Mucosa of descending colon (tissue), 3 donors: Measurements from ENCODE around the gene BBOF1. TPM values are rescaled to one million over a fixed set of nuclear protein-coding genes. Genes with fewer than 3 reads are reported as not detected.
"Not testable (repeated sequence)": the region's sequence is repeated elsewhere in the genome, so short reads cannot be mapped to it uniquely, and the experiment has no call there.

Experiments
- ATAC-seq: fragments of 200-7000 bp; cut with Tn5 transposase; one replicate; pipeline ENCODE4 v1.9.1; 2020; ENCODE audit warnings: mild to moderate bottlenecking, moderate library complexity
- DNase-seq, 3 donors: peaks; one replicate each; pipeline ENCODE4 v3.0.0-alpha.2; 2020
- H3K36me3 ChIP-seq: fragments of 200-600 bp; one replicate; pipeline ENCODE4 v1.8.0; 2021; ENCODE audit warnings: low read depth, mild to moderate bottlenecking
- H3K4me1 ChIP-seq: fragments of 200-600 bp; one replicate; pipeline ENCODE4 v1.8.0; 2021; ENCODE audit warnings: low read depth, mild to moderate bottlenecking
- H3K4me3 ChIP-seq: fragments of 200-600 bp; one replicate; pipeline ENCODE4 v1.8.0; 2021; ENCODE audit warnings: mild to moderate bottlenecking
- H3K9me3 ChIP-seq: fragments of 200-600 bp; one replicate; pipeline ENCODE4 v1.8.0; 2021; ENCODE audit warnings: mild to moderate bottlenecking
- intact Hi-C, 2 donors: fragments of 100-400 bp; cut with DNase I in 1 of 2; cut with micrococcal nuclease in 1 of 2; formaldehyde crosslinking; loops; one replicate each; pipeline versions ENCODE4 v1.11.0 to v1.11.1; 2022; cut with DNase I, micrococcal nuclease
- total RNA-seq, 3 donors: library from RNA; stranded (reverse); fragmentation: NEBNext Ultra II Directional in 2 of 3; extraction: Animal tissue kit (Norgen Biotek cat#: 25700) in 2 of 3; gene quantifications; one replicate each; pipeline versions ENCODE4 v1.2.1 to v1.2.4, GENCODE V29; 2021 to 2023
- TF ChIP-seq, protein P1 (sequence below): fragments of 200-600 bp; IDR thresholded peaks from one replicate; pipeline ENCODE4 v1.8.0; 2022; ENCODE audit warnings: antibody characterized with exemption, mild to moderate bottlenecking
- donor health status: DM: no; HTN: no; CAD: no; lungs with moderate emphysema.
- donor health status: DM: no; HTN: no; CAD: no.
- donor health status: DM: no; HTN: yes; CAD: no.

BBOF1 gene
- total RNA-seq, 3 donors from 2014 or later = 3.9 to 6.8 (median 4.1) TPM

- Histone ChIP-seq H3K36me3 (no peaks in the 10 kb centered on the region), H3K9me3 (no peaks in the 10 kb centered on the region), H3K4me3 (no peak overlapping the region), H3K4me1 (peaks cover 6% of the 10 kb centered on the region)
- TF ChIP-seq, protein P1, sequence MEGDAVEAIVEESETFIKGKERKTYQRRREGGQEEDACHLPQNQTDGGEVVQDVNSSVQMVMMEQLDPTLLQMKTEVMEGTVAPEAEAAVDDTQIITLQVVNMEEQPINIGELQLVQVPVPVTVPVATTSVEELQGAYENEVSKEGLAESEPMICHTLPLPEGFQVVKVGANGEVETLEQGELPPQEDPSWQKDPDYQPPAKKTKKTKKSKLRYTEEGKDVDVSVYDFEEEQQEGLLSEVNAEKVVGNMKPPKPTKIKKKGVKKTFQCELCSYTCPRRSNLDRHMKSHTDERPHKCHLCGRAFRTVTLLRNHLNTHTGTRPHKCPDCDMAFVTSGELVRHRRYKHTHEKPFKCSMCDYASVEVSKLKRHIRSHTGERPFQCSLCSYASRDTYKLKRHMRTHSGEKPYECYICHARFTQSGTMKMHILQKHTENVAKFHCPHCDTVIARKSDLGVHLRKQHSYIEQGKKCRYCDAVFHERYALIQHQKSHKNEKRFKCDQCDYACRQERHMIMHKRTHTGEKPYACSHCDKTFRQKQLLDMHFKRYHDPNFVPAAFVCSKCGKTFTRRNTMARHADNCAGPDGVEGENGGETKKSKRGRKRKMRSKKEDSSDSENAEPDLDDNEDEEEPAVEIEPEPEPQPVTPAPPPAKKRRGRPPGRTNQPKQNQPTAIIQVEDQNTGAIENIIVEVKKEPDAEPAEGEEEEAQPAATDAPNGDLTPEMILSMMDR = no peak
- intact Hi-C loops = no loop called here
- DNase-seq (no peak), ATAC-seq (peak; percentile 24)
These were observed 20.4 kb upstream of the BBOF1 start for GRCh38 chr14:73998726-73999125.

GRCh38 chr14:74005664-74006063 is 13.5 kb upstream of the BBOF1 start:
- H3K9me3 ChIP-seq, ATAC-seq, DNase-seq, H3K4me3 ChIP-seq, H3K36me3 ChIP-seq, intact Hi-C loops, H3K4me1 ChIP-seq: not testable (repeated sequence)

DNA sequence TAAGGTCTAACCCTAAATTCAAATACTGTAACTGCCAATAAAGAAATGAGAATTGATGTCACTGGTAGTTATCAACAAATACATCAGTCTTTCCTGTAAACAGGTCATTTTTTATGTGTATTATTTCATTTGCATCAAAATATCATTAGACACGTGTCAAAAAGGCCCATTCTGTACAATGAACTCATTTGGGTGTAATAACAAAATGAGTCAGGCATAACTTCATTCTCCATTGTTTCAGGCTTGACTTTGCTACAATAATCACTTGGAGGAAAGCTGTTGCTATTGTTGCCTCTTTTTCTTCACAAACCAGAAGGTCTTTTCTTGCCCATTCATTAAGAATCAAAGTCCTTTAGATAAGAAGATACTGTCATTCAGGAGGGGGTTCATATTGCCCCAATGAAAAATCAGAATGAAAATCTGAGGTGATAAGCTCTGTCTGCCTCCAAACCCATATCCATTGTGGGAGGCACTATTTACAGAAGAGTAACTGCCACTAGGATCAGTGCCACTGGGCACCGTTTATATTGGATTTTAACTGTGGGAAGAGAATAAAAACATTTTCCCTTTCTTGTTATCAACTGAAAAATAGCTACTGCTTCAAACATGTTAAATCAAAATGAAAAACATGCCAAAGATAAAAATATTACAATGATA is 10.2 kb upstream of the BBOF1 start:
- ATAC-seq (peak; percentile 70), DNase-seq (no peak)
- TF ChIP-seq, protein P1 = no peak
- Histone ChIP-seq H3K4me1 (no peaks in the 10 kb centered on the region), H3K4me3 (no peak overlapping the region), H3K36me3 (peaks cover 4% of the 10 kb centered on the region), H3K9me3 (no peaks in the 10 kb centered on the region)
- intact Hi-C loops = no loop called here

- no peak for ATAC-seq
- TF ChIP-seq, protein P1 = no peak
- H3K4me3 ChIP-seq = no peak overlapping the region
- no peaks in the 10 kb centered on the region for H3K36me3 ChIP-seq
- H3K9me3 ChIP-seq = no peaks in the 10 kb centered on the region
- no peak for DNase-seq
- peaks cover 4% of the 10 kb centered on the region for H3K4me1 ChIP-seq
- intact Hi-C loops = no loop called here
These were observed 4.8 kb upstream of the BBOF1 start for GRCh38 chr14:74014299-74014698.

DNA sequence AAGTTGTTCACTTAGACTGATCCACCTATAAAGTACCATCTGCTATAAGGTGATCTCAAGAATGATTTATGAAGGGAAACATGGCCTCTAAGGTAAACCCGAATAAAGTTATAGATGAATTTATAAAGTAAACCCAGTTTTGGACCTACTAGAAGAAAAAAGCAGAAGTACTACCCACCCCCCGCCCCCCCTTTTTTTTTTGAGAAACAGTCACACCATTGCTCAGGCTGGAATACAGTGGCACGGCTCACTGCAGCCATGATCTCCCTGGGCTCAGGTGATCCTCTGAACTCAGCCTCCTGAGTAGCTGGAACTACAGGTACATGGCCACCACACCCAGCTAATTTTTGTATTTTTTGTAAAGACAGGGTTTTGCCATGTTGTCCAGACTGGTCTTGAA is 4.0 kb upstream of the BBOF1 start:
- Histone ChIP-seq H3K36me3 (no peaks in the 10 kb centered on the region), H3K9me3 (no peaks in the 10 kb centered on the region), H3K4me3 (no peak overlapping the region), H3K4me1 (peaks cover 9% of the 10 kb centered on the region)
- no peak for DNase-seq
- TF ChIP-seq, protein P1 = no peak
- intact Hi-C loops = no loop called here
- ATAC-seq = no peak

DNA sequence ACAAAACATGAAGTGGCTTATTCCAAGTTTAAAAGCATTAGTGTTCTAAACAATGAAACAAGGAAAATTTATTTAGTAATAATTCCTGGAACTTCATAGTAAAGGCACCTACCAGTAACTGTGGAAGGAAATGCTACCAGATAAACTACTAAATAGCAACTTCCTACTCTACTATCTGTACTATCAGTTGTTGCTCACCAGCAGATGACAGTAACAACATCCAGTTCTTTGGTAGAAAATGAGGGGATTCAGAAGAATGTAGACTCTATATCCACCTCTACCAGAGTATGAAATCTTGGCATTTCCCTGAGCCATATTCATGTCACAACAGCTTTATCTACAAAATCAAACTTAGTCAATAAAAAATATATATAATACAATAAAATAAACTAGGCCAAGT is 3.2 kb upstream of the BBOF1 start:
- ATAC-seq = no peak
- intact Hi-C loops = no loop called here

More for the DNA sequence above, 3.2 kb upstream of the BBOF1 start:
- no peaks in the 10 kb centered on the region for H3K36me3 ChIP-seq
- no peak overlapping the region for H3K4me3 ChIP-seq
- peaks cover 9% of the 10 kb centered on the region for H3K4me1 ChIP-seq
- TF ChIP-seq, protein P1 = no peak
- H3K9me3 ChIP-seq = no peaks in the 10 kb centered on the region
- no peak for DNase-seq
